Lower lobe of right lung (tissue), 2 donors: ENCODE data around the gene U2AF1L4. TPM values are rescaled to one million over a fixed set of nuclear protein-coding genes. Genes with fewer than 3 reads are reported as not detected.

Source experiments
- ATAC-seq, 2 donors: fragments of 200-7000 bp; cut with Tn5 transposase; one replicate each; pipeline ENCODE4 v1.9.1; 2020 to 2022; ENCODE audit warnings: mild to moderate bottlenecking in 2 of 2, moderate library complexity in 2 of 2
- DNase-seq: peaks from one replicate; pipeline ENCODE4 v3.0.0-alpha.2; 2020
- H3K27ac ChIP-seq: fragments of 200-600 bp; one replicate; pipeline ENCODE4 v1.8.0; 2022
- H3K27me3 ChIP-seq: fragments of 200-600 bp; one replicate; pipeline ENCODE4 v1.8.0; 2022; ENCODE audit warnings: low read depth
- H3K36me3 ChIP-seq: fragments of 200-600 bp; one replicate; pipeline ENCODE4 v1.8.0; 2022; ENCODE audit warnings: mild to moderate bottlenecking
- H3K4me1 ChIP-seq: fragments of 200-600 bp; one replicate; pipeline ENCODE4 v1.8.0; 2022
- H3K4me3 ChIP-seq: fragments of 200-600 bp; one replicate; pipeline ENCODE4 v1.8.0; 2022; ENCODE audit warnings: mild to moderate bottlenecking
- H3K9me3 ChIP-seq: fragments of 200-600 bp; one replicate; pipeline ENCODE4 v1.8.0; 2022
- intact Hi-C: fragments of 100-400 bp; cut with DNase I; formaldehyde crosslinking; loops from one replicate; pipeline ENCODE4 v1.11.0; 2022
- total RNA-seq: library from RNA; stranded (reverse); fragmentation: NEBNext Ultra II Directional; extraction: Animal tissue kit (Norgen Biotek cat#: 25700); gene quantifications from one replicate; pipeline ENCODE4 v1.2.1, GENCODE V29; 2021
- TF ChIP-seq, protein P1 (sequence below): fragments of 200-600 bp; IDR thresholded peaks from one replicate; pipeline ENCODE4 v1.8.0; 2022; ENCODE audit warnings: antibody characterized with exemption, mild to moderate bottlenecking
- donor health status: DM: no; HTN: yes; CAD: no; lungs with severe emphysema.

U2AF1L4 gene
- total RNA-seq, 1 donor from 2014 or later, result 20.3 TPM

GRCh38 chr19:35742121-35742724 lies 3.0 kb downstream of the U2AF1L4 start, which contains the start of gene IGFLR1:
Gene IGFLR1 (minus strand): TSS chr19:35742452. CDS start chr19:35741180, 1,272 bp downstream.
- H3K36me3 ChIP-seq, result peaks cover 23% of the 10 kb centered on the region
- peak within 1 kb of the TSS; percentile 88 for H3K27ac ChIP-seq
- peaks cover 53% of the 10 kb centered on the region for H3K4me1 ChIP-seq
- intact Hi-C loops, result no loop called here
- H3K4me3 ChIP-seq, result peak within 1 kb of the TSS; percentile 64
- TF ChIP-seq, protein P1, sequence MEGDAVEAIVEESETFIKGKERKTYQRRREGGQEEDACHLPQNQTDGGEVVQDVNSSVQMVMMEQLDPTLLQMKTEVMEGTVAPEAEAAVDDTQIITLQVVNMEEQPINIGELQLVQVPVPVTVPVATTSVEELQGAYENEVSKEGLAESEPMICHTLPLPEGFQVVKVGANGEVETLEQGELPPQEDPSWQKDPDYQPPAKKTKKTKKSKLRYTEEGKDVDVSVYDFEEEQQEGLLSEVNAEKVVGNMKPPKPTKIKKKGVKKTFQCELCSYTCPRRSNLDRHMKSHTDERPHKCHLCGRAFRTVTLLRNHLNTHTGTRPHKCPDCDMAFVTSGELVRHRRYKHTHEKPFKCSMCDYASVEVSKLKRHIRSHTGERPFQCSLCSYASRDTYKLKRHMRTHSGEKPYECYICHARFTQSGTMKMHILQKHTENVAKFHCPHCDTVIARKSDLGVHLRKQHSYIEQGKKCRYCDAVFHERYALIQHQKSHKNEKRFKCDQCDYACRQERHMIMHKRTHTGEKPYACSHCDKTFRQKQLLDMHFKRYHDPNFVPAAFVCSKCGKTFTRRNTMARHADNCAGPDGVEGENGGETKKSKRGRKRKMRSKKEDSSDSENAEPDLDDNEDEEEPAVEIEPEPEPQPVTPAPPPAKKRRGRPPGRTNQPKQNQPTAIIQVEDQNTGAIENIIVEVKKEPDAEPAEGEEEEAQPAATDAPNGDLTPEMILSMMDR, result no peak
- no peak for ATAC-seq
- H3K27me3 ChIP-seq, result no peaks in the 10 kb centered on the region
- H3K9me3 ChIP-seq, result no peaks in the 10 kb centered on the region
- DNase-seq, result no peak

DNA sequence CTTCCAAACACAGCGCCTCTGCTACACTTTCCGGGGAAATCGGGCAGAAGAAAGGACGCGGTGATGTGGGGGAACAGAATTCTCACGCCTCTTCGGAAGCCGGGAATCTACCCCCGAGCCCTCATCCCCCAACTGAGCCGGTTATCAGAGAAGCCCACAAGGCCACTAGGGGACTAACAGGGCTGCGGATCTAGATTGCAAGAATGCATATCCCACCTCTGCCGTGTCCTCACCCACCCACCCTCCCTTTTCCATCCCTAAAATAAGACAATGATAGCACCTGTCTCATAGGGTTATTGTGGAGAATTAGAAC lies 4.1 kb downstream of the U2AF1L4 start:
- H3K9me3 ChIP-seq, result no peaks in the 10 kb centered on the region
- intact Hi-C loops, result no loop called here
- ATAC-seq (no peak), DNase-seq (no peak)
- H3K4me3 ChIP-seq, result peak overlapping the region; percentile 64
- H3K27me3 ChIP-seq, result no peaks in the 10 kb centered on the region
- peaks cover 45% of the 10 kb centered on the region for H3K4me1 ChIP-seq
- peak overlapping the region; percentile 88 for H3K27ac ChIP-seq
- TF ChIP-seq, protein P1, result no peak
- H3K36me3 ChIP-seq, result peaks cover 34% of the 10 kb centered on the region

DNA sequence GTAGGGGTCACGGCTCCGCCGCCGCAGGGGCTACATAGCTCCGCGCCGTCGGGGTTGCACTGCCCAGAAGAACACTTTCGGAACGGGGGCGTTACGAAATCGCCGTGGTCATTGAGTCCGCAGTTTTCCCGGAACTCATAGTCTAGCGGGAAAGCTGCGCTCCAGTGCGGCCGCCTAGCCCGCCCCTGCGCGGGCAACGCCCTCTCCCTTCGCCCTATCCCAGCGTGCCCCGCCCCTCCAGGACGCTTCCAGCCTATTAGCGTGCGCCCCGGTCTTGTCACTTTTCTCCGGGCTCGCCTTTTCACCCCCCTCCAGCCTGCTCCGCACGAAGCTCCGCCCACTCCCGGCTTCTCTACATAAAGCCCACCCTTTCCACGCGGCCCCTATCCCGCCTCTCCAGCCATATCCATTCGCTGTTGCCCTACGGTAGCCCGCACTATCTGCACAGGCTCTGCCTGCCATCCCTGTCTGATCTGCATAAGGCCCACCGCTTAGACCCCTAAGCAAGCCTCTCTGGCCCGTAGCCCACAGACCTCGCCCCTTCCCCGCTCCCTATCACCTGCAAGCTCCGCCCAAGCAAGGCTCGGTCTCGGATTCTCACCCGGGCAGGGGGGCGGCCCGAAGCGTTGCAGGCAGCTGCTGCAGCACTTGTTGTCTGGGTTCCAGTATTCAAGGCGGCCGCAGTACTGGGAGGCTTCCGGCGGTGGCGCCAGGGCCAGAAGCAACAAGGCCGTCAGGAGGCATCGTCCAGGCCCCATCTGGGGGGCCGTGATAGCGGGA lies 4.6 kb downstream of the U2AF1L4 start:
- intact Hi-C loops, result no loop called here
- peak; percentile 89 to 91 for ATAC-seq

DNA sequence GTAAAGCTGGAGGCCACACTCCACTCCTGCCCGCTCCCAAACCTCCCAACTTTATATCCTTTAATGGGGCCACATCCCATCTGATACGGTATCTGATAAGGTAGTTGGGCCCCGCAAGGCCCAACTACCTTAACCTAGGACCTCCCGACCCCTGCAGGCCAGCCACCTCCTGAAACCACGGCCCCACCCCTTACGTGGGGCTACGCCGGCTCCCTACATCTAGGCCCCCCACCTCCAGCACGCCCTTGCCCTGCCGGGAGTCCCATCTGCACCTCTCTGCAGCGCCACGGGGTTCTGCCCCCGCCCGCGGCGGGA lies 5.2 kb downstream of the U2AF1L4 start:
- TF ChIP-seq, protein P1, result no peak

More for the DNA sequence above, 4.6 kb downstream of the U2AF1L4 start:
- TF ChIP-seq, protein P1, result peak; percentile 18
- Histone ChIP-seq H3K9me3 (no peaks in the 10 kb centered on the region), H3K27ac (peak overlapping the region; percentile 88), H3K27me3 (no peaks in the 10 kb centered on the region), H3K36me3 (peaks cover 39% of the 10 kb centered on the region), H3K4me1 (peaks cover 41% of the 10 kb centered on the region), H3K4me3 (peak overlapping the region; percentile 64)
- peak; percentile 99 for DNase-seq

GRCh38 chr19:35739275-35740107 lies 5.7 kb downstream of the U2AF1L4 start:
- Histone ChIP-seq H3K27me3 (no peaks in the 10 kb centered on the region), H3K27ac (peak overlapping the region; percentile 88), H3K4me3 (peak overlapping the region; percentile 64), H3K9me3 (no peaks in the 10 kb centered on the region), H3K4me1 (peaks cover 40% of the 10 kb centered on the region), H3K36me3 (peaks cover 50% of the 10 kb centered on the region)
- intact Hi-C loops, result no loop called here
- TF ChIP-seq, protein P1, result no peak
- DNase-seq (no peak), ATAC-seq (no peak)

More for the DNA sequence above, 5.2 kb downstream of the U2AF1L4 start:
- DNase-seq (no peak), ATAC-seq (no peak)
- Histone ChIP-seq H3K4me3 (peak overlapping the region; percentile 64), H3K9me3 (no peaks in the 10 kb centered on the region), H3K27ac (peak overlapping the region; percentile 88), H3K36me3 (peaks cover 44% of the 10 kb centered on the region), H3K27me3 (no peaks in the 10 kb centered on the region), H3K4me1 (peaks cover 41% of the 10 kb centered on the region)
- intact Hi-C loops, result no loop called here
